ENCODE data around the gene SARS2.

The SARS2 gene

GRCh38 chr19:38956264-38956663, 25.7 kb upstream of the SARS2 start:
- Histone ChIP-seq H3K27ac (ENCODE audit: low read depth, low read length) (no peak overlapping the region), H3K4me2 (ENCODE audit: low read depth, low read length, poor library complexity, severe bottlenecking) (no peak overlapping the region), H3K79me2 (ENCODE audit: insufficient read depth, low read length) (no peaks in the 10 kb centered on the region), H3F3A (ENCODE audit: insufficient read depth) (no peaks in the 10 kb centered on the region), H2AFZ (ENCODE audit: low read depth, low read length, severe bottlenecking) (no peak overlapping the region), H3K9me2 (replicated peaks; ENCODE audit: insufficient read depth, low read length) (no peaks in the 10 kb centered on the region), H3K36me3 (ENCODE audit: low read length) (no peaks in the 10 kb centered on the region), H4K20me1 (ENCODE audit: low read depth, low read length) (no peaks in the 10 kb centered on the region), H3K9ac (ENCODE audit: low read length) (no peak overlapping the region), H3K4me3 (ENCODE audit: insufficient read depth, low read length, poor library complexity, severe bottlenecking) (no peak overlapping the region), H3K27me3 (ENCODE audit: low read length) (no peaks in the 10 kb centered on the region), H3K9me3 (ENCODE audit: insufficient read depth, low read length) (no peaks in the 10 kb centered on the region)
- TF ChIP-seq EZH2phosphoT487 (conservative IDR thresholded peaks at IDR 0.05; ENCODE audit: low read length): no peak
- no peak for TF ChIP-seq CTCF (IDR thresholded peaks at IDR 0.05; ENCODE audit: insufficient read depth, low read length, poor library complexity, severe bottlenecking)

- H4K20me1 ChIP-seq (ENCODE audit: low read depth, low read length): no peaks in the 10 kb centered on the region
- H3K4me2 ChIP-seq (ENCODE audit: low read depth, low read length, poor library complexity, severe bottlenecking): no peak overlapping the region
- no peaks in the 10 kb centered on the region for H3K9me3 ChIP-seq (ENCODE audit: insufficient read depth, low read length)
- no peak overlapping the region for H3K4me3 ChIP-seq (ENCODE audit: insufficient read depth, low read length, poor library complexity, severe bottlenecking)
- no peak overlapping the region for H2AFZ ChIP-seq (ENCODE audit: low read depth, low read length, severe bottlenecking)
- H3K79me2 ChIP-seq (ENCODE audit: insufficient read depth, low read length): no peaks in the 10 kb centered on the region
- H3F3A ChIP-seq (ENCODE audit: insufficient read depth): no peaks in the 10 kb centered on the region
- TF ChIP-seq EZH2phosphoT487 (conservative IDR thresholded peaks at IDR 0.05; ENCODE audit: low read length) (no peak), CTCF (IDR thresholded peaks at IDR 0.05; ENCODE audit: insufficient read depth, low read length, poor library complexity, severe bottlenecking) (no peak)
- H3K36me3 ChIP-seq (ENCODE audit: low read length): no peaks in the 10 kb centered on the region
- no peaks in the 10 kb centered on the region for H3K9me2 ChIP-seq (replicated peaks; ENCODE audit: insufficient read depth, low read length)
- no peaks in the 10 kb centered on the region for H3K27me3 ChIP-seq (ENCODE audit: low read length)
- H3K27ac ChIP-seq (ENCODE audit: low read depth, low read length): no peak overlapping the region
- no peak overlapping the region for H3K9ac ChIP-seq (ENCODE audit: low read length)
These were observed 23.1 kb upstream of the SARS2 start for GRCh38 chr19:38953677-38954076.

GRCh38 chr19:38952395-38953165, 22.0 kb upstream of the SARS2 start:
- Histone ChIP-seq H2AFZ (ENCODE audit: low read depth, low read length, severe bottlenecking) (no peak overlapping the region), H3K9me3 (ENCODE audit: insufficient read depth, low read length) (no peaks in the 10 kb centered on the region), H3K9ac (ENCODE audit: low read length) (no peak overlapping the region), H4K20me1 (ENCODE audit: low read depth, low read length) (no peaks in the 10 kb centered on the region), H3K79me2 (ENCODE audit: insufficient read depth, low read length) (no peaks in the 10 kb centered on the region), H3K9me2 (replicated peaks; ENCODE audit: insufficient read depth, low read length) (no peaks in the 10 kb centered on the region), H3F3A (ENCODE audit: insufficient read depth) (no peaks in the 10 kb centered on the region), H3K27ac (ENCODE audit: low read depth, low read length) (no peak overlapping the region), H3K4me2 (ENCODE audit: low read depth, low read length, poor library complexity, severe bottlenecking) (no peak overlapping the region), H3K36me3 (ENCODE audit: low read length) (no peaks in the 10 kb centered on the region), H3K4me3 (ENCODE audit: insufficient read depth, low read length, poor library complexity, severe bottlenecking) (no peak overlapping the region), H3K27me3 (ENCODE audit: low read length) (no peaks in the 10 kb centered on the region)
- no peak for TF ChIP-seq EZH2phosphoT487 (conservative IDR thresholded peaks at IDR 0.05; ENCODE audit: low read length)
- TF ChIP-seq CTCF (IDR thresholded peaks at IDR 0.05; ENCODE audit: insufficient read depth, low read length, poor library complexity, severe bottlenecking): peak; percentile 43
